ENCODE data around the gene SV2B. TPM values are rescaled to one million over a fixed set of nuclear protein-coding genes. Genes with fewer than 3 reads are reported as not detected.

Gene SV2B, protein sequence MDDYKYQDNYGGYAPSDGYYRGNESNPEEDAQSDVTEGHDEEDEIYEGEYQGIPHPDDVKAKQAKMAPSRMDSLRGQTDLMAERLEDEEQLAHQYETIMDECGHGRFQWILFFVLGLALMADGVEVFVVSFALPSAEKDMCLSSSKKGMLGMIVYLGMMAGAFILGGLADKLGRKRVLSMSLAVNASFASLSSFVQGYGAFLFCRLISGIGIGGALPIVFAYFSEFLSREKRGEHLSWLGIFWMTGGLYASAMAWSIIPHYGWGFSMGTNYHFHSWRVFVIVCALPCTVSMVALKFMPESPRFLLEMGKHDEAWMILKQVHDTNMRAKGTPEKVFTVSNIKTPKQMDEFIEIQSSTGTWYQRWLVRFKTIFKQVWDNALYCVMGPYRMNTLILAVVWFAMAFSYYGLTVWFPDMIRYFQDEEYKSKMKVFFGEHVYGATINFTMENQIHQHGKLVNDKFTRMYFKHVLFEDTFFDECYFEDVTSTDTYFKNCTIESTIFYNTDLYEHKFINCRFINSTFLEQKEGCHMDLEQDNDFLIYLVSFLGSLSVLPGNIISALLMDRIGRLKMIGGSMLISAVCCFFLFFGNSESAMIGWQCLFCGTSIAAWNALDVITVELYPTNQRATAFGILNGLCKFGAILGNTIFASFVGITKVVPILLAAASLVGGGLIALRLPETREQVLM
- total RNA-seq (1 to 10 TPM; 1.8 to 7.5 (median 4.7) TPM), polyA plus RNA-seq (1 to 10 TPM in 1 of 3 donors, under 1 TPM in 2; 0.16 to 3.3 (median 0.94) TPM)
- long read RNA-seq, donor 1, full-length matches to known transcripts: 1 of 1 reads
- long read RNA-seq, donor 1, partial matches to known transcripts: 0 of 1 reads
- long read RNA-seq, donor 1, other reads (novel, unspliced or antisense): 0 of 1 reads
- long read RNA-seq, donor 2: 0 reads
- long read RNA-seq, donor 3, full-length matches to known transcripts: 1 of 1 reads
- long read RNA-seq, donor 3, partial matches to known transcripts: 0 of 1 reads
- long read RNA-seq, donor 3, other reads (novel, unspliced or antisense): 0 of 1 reads
- long read RNA-seq, donor 4, partial matches to known transcripts: 0 of 1 reads
- long read RNA-seq, donor 4, other reads (novel, unspliced or antisense): 1 of 1 reads
- long read RNA-seq, donor 5, full-length matches to known transcripts: 1 of 5 reads
- long read RNA-seq, donor 5, partial matches to known transcripts: 4 of 5 reads
- long read RNA-seq, donor 5, other reads (novel, unspliced or antisense): 0 of 5 reads
- long read RNA-seq, donor 6: 0 reads
- long read RNA-seq, donor 7: 0 reads
- long read RNA-seq, donor 8: 0 reads
- long read RNA-seq, donor 9, full-length matches to known transcripts: 1 of 1 reads
- long read RNA-seq, donor 9, partial matches to known transcripts: 0 of 1 reads
- long read RNA-seq, donor 9, other reads (novel, unspliced or antisense): 0 of 1 reads
- long read RNA-seq, donor 10: 0 reads

- H3K4me3 ChIP-seq: peak within 1 kb of the TSS in 2 of 4 donors; percentile 19 to 63
- peak in 2 of 7 donors; percentile 23 to 24 for DNase-seq
- intact Hi-C loops (cut with DNase I): no loop called here
- TF ChIP-seq CTCF (IDR thresholded peaks at IDR 0.05) (no peak), POLR2A (IDR thresholded peaks at IDR 0.05) (no peak)
- H3K4me1 ChIP-seq (replicated peaks in 1 of 2): peaks cover 8 to 16% of the 10 kb centered on the region in 2 donors
- H3K9me3 ChIP-seq (replicated peaks in 1 of 3): no peaks in the 10 kb centered on the region
- H3K27me3 ChIP-seq: peaks cover 30% of the 10 kb centered on the region
- peak within 1 kb of the TSS in 1 of 5 donors; percentile 29 for H3K27ac ChIP-seq
- no peaks in the 10 kb centered on the region for H3K36me3 ChIP-seq (replicated peaks in 1 of 2)
- WGBS, 4 donors: 0 to 1% (median 1%) methylated on average over 11 to 64 of the region's 64 CpGs
These were observed at the start of gene SV2B for GRCh38 chr15:91099995-91100813. Gene SV2B, plus strand, starts transcription at chr15:91100257. Its CDS starts 126,007 bp downstream, at chr15:91226264.

DNA sequence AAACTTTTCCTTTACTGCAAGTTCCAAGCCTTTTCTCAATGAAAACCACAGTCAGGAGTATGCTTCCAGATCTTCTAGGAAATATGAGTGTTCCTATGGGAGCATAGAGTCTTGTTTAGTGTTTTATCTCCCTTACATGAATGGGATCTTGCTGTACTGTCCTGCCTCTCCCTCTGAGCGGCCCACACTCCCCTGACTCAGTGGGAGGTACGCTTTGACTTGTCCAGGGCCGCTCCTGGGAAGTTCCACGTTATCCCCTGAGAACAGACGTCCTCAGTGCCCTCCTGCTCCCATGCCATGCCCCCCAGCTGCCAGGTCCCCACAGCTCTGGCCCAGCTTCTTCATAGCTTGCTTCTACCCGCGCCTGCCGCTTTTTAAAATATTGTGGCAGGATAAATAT, 48.8 kb upstream of the SV2B start:
- no peaks in the 10 kb centered on the region for H3K4me1 ChIP-seq (replicated peaks in 1 of 2)
- intact Hi-C loops (cut with DNase I): no loop called here
- H3K4me3 ChIP-seq: no peak overlapping the region
- DNase-seq: no peak
- H3K9me3 ChIP-seq (replicated peaks in 1 of 3): no peaks in the 10 kb centered on the region
- no peaks in the 10 kb centered on the region for H3K36me3 ChIP-seq (replicated peaks in 1 of 2)
- peaks cover 16% of the 10 kb centered on the region for H3K27me3 ChIP-seq
- no peak overlapping the region for H3K27ac ChIP-seq
- TF ChIP-seq POLR2A (IDR thresholded peaks at IDR 0.05) (no peak), CTCF (IDR thresholded peaks at IDR 0.05) (no peak)
- WGBS, 4 donors: 68 to 80% (median 75%) methylated on average over 8 of the region's 8 CpGs

DNA sequence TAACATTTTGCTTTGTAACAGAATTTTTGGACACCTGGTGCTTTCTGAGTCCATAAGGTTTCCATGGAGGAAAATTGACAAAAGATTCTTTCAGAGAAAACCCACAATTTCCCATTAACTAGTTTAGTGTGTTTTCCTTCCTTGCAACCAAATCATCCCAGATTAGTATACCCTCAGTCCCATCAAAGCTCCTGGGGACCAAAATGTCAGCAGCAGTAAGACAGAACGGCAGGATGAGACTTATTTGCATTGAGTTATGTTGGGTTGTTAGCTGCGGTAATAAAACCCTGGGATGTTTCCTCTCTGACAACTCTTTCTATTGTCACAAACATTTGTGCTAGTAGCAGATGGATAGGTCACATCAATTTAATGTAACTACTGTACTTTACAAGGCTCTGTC, 45.2 kb upstream of the SV2B start:
- no peak overlapping the region for H3K27ac ChIP-seq
- TF ChIP-seq CTCF (IDR thresholded peaks at IDR 0.05) (no peak), POLR2A (IDR thresholded peaks at IDR 0.05) (no peak)
- H3K36me3 ChIP-seq (replicated peaks in 1 of 2): no peaks in the 10 kb centered on the region
- 23 to 41% (median 29%) methylated on average over 2 of the region's 2 CpGs for WGBS, 4 donors
- DNase-seq: no peak
- H3K9me3 ChIP-seq (replicated peaks in 1 of 3): no peaks in the 10 kb centered on the region
- no peak overlapping the region for H3K4me3 ChIP-seq
- peaks cover 20% of the 10 kb centered on the region for H3K27me3 ChIP-seq
- no peaks in the 10 kb centered on the region for H3K4me1 ChIP-seq (replicated peaks in 1 of 2)
- intact Hi-C loops (cut with DNase I): loop anchor here (2.0 to 5.0 kb wide), 3 partner anchors 172 to 216 kb away; no protein-coding TSS in a partner anchor

Measured in adrenal gland (tissue), 19 donors.